ENCODE results near the gene DRD2. TPM values are rescaled to one million over a fixed set of nuclear protein-coding genes. Genes with fewer than 3 reads are reported as not detected.
A peak's percentile ranks its signal among the peaks of the same experiment; 100 is the strongest.

DRD2 gene
- total RNA-seq, 1 donor, result not detected

- TF ChIP-seq CTCF (IDR thresholded peaks at IDR 0.05; ENCODE audit: insufficient read depth, low read depth, low read length), result no peak
- peak; percentile 94 for DNase-seq (ENCODE audit: low read depth)
- no peak overlapping the region for H3K4me3 ChIP-seq (ENCODE audit: low read depth, low read length)
Observed at GRCh38 chr11:113384551-113384950, 90.6 kb downstream of the DRD2 start.

- no peak for DNase-seq (ENCODE audit: low read depth)
- no peak for TF ChIP-seq CTCF (IDR thresholded peaks at IDR 0.05; ENCODE audit: insufficient read depth, low read depth, low read length)
- H3K4me3 ChIP-seq (ENCODE audit: low read depth, low read length), result no peak overlapping the region
Observed at GRCh38 chr11:113382121-113382520, 93.1 kb downstream of the DRD2 start.

DNA sequence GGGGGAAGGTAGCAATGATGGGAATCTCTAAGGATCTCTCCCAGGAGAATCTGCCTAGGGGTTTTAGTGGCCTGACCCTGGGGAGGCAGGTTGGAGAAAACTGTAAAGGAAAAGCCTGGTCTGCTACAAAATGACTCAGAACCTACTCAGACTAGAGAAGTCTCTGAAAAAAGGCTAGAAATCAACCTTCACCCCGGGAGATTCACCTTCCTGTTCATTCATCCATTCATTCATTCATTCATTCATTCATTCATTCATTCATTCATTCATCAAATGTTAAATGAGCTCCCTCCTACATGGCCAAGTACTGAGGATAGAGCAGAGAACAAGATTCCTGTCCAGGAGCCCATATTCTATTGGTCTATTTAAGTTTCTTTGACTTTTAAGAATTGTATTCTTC is 96.5 kb downstream of the DRD2 start:
- no peak for TF ChIP-seq CTCF (IDR thresholded peaks at IDR 0.05; ENCODE audit: insufficient read depth, low read depth, low read length)
- H3K4me3 ChIP-seq (ENCODE audit: low read depth, low read length), result no peak overlapping the region
- no peak for DNase-seq (ENCODE audit: low read depth)

GRCh38 chr11:113377681-113378412 is 97.4 kb downstream of the DRD2 start:
- DNase-seq (ENCODE audit: low read depth), result no peak
- TF ChIP-seq CTCF (IDR thresholded peaks at IDR 0.05; ENCODE audit: insufficient read depth, low read depth, low read length), result no peak
- H3K4me3 ChIP-seq (ENCODE audit: low read depth, low read length), result no peak overlapping the region

GRCh38 chr11:113376156-113376555 is 99.0 kb downstream of the DRD2 start:
- DNase-seq (ENCODE audit: low read depth), result peak; percentile 66
- no peak overlapping the region for H3K4me3 ChIP-seq (ENCODE audit: low read depth, low read length)
- TF ChIP-seq CTCF (IDR thresholded peaks at IDR 0.05; ENCODE audit: insufficient read depth, low read depth, low read length), result no peak

DNA sequence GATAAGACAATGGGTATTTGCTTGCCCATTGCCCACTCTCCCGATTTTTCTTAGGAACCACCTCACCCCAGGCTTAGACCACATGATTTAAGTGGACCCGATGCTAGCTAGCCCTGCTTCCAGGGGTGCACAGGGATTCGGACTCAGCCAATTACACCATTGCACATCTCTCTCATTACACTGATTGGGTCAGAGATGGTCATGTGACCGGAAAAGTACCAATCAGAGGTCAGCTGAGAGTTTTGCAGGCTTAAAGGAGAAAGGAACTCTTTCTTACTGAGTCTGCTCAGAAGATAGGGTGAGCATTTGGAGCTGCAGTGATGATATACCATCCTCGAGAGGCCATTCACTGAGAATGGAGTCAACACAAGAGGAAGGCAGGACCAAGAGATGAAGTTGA is 99.8 kb downstream of the DRD2 start:
- no peak for TF ChIP-seq CTCF (IDR thresholded peaks at IDR 0.05; ENCODE audit: insufficient read depth, low read depth, low read length)
- no peak overlapping the region for H3K4me3 ChIP-seq (ENCODE audit: low read depth, low read length)
- DNase-seq (ENCODE audit: low read depth), result no peak
